BJ (cell line): ENCODE data around the gene LZTFL1. TPM values are rescaled to one million over a fixed set of nuclear protein-coding genes. Genes with fewer than 3 reads are reported as not detected.

Source experiments
- CTCF ChIA-PET: fragments of 350-600 bp; formaldehyde crosslinking; extraction: SDS; loops from one replicate; lab custom pipeline; 2021; ENCODE audit warnings: antibody characterized with exemption, inconsistent platforms; lab: Yijun Ruan, JAX
- POLR2A ChIA-PET: fragments of 300-600 bp; sonication (Branson Sonifier 250); formaldehyde crosslinking; extraction: SDS; loops from one replicate; lab custom pipeline; 2021; ENCODE audit warnings: antibody characterized with exemption; lab: Charles Lee
- DNase-seq: peaks from one replicate; pipeline ENCODE4 v3.0.0-alpha.2; 2011; ENCODE audit warnings: low read depth
- H3K27me3 ChIP-seq: 2 replicates; pipeline ENCODE4 v1.6.0; 2011; ENCODE audit warnings: low read length; ENCODE audit not compliant: control insufficient read depth, insufficient read depth
- H3K36me3 ChIP-seq: 2 replicates; pipeline ENCODE4 v1.5.1; 2011; ENCODE audit warnings: low read length; ENCODE audit not compliant: control insufficient read depth, insufficient read depth
- H3K4me3 ChIP-seq: 2 replicates; pipeline ENCODE4 v1.5.1; 2011; ENCODE audit warnings: low read depth, mild to moderate bottlenecking, control low read depth, low read length
- polyA plus RNA-seq: library from polyadenylated mRNA; depleted of rRNA; stranded (reverse); fragments of >200 nt; gene quantifications from 2 replicates; pipeline ENCODE4 v1.2.3, GENCODE V29; 2011
- TF ChIP-seq, protein P1 (sequence below): IDR thresholded peaks from 2 replicates; pipeline ENCODE4 v1.5.1; 2011; ENCODE audit warnings: low read depth, mild to moderate bottlenecking, control low read depth, inconsistent platforms, low read length, moderate library complexity; ENCODE audit not compliant: insufficient read depth

Gene LZTFL1
- polyA plus RNA-seq, 1 experiment, result 12.9 TPM

DNA sequence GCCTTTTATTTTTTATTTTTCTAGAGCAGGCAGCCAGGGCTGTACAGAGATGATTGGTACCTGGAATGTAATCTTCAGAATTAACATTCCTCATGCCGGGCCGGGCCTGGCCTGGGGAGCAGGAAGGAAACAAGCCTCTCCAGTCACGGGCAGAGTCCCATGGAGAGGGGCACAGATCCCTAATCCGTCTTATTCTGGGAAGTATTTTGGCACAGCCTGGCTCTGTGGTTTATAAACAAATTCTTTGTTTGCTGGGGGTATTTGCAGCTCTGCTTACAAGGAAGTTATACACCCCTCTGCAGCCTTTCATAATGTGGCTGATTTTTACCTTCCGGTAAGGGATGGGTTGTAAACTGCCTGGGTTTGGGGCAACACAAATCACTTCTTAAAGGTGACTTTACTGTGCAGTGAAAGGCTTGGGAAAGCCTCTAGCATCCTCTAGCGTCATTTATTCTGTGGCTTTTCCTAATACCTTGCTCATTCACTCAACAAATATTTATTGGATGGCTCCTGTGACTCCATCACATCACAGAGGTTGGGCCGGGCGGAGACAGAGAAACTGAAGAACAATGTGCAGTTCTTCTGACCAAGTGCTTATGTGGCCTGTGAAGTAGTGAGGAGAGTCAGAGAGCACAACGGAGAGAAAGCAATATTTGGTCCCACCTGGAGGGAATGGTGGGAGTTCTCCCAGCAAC, 48.3 kb downstream of the LZTFL1 start:
- TF ChIP-seq, protein P1, sequence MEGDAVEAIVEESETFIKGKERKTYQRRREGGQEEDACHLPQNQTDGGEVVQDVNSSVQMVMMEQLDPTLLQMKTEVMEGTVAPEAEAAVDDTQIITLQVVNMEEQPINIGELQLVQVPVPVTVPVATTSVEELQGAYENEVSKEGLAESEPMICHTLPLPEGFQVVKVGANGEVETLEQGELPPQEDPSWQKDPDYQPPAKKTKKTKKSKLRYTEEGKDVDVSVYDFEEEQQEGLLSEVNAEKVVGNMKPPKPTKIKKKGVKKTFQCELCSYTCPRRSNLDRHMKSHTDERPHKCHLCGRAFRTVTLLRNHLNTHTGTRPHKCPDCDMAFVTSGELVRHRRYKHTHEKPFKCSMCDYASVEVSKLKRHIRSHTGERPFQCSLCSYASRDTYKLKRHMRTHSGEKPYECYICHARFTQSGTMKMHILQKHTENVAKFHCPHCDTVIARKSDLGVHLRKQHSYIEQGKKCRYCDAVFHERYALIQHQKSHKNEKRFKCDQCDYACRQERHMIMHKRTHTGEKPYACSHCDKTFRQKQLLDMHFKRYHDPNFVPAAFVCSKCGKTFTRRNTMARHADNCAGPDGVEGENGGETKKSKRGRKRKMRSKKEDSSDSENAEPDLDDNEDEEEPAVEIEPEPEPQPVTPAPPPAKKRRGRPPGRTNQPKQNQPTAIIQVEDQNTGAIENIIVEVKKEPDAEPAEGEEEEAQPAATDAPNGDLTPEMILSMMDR, result no peak
- no peaks in the 10 kb centered on the region for H3K36me3 ChIP-seq
- DNase-seq, result no peak
- ChIA-PET CTCF (interaction anchor here (1.2 kb wide), 1 partner anchor 12 kb away, joined by 3 read pairs; no protein-coding TSS in a partner anchor), POLR2A (no interaction called here)
- no peak overlapping the region for H3K4me3 ChIP-seq
- H3K27me3 ChIP-seq, result peaks cover 53% of the 10 kb centered on the region

DNA sequence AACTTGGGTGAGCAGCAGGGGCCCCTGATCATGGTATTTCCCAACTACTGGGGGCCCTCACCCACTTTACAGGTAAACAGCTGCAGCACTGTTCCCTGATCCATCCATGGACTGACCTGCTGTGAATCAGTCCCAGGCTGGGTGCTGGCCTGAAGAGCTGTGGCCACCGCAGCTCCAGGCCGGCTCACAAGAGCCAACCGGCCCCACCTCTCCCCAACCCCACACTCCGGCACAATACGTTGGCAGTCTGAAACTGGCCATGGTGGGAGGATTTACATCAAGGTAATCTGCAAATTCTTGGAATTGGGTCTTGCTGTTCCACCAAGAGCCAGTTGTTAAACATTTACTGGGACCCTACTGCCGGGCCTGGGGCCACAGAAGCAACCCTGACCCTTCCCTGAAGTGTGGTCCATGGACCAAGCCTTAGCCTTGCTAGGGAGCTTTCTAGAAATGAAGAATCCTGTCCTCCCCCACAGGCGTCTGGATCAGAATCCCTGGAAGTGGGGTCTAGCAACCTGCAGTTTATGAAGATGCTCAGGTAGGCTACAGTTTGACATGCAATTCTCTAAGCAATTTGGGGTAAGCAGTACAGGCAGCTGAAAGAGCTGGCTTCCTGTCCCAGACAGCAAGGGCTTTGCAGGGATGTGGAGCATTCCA, 49.3 kb downstream of the LZTFL1 start:
- no peak overlapping the region for H3K4me3 ChIP-seq
- CTCF ChIA-PET, result interaction anchor here (1.2 kb wide), 1 partner anchor 13 kb away, joined by 3 read pairs; no protein-coding TSS in a partner anchor
- POLR2A ChIA-PET, result no interaction called here
- H3K36me3 ChIP-seq, result no peaks in the 10 kb centered on the region
- no peak for DNase-seq
- TF ChIP-seq, protein P1, result no peak
- H3K27me3 ChIP-seq, result peaks cover 46% of the 10 kb centered on the region

DNA sequence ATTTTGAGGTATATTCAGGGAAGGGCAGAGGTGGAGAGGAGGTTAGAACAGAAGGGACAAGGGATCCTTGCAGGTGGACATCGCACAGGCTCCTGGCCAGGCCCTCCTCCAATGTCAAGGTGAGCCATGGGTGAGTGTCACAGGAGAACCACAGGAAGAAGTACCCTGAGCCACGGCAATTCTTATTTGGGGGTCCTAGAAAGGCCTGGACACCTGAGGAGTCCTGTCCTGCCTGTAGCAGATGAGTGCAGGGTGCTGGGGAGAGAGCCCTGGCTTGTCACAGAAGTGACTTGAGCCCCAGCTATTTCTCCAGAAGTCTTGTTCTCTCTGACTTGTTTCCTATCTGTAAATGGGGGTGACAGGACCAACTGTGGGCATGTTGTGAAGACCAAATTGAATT, 49.9 kb downstream of the LZTFL1 start:
- DNase-seq, result no peak
- Histone ChIP-seq H3K4me3 (no peak overlapping the region), H3K36me3 (no peaks in the 10 kb centered on the region), H3K27me3 (peaks cover 43% of the 10 kb centered on the region)
- TF ChIP-seq, protein P1, result no peak
- ChIA-PET CTCF (interaction anchor here (1.1 kb wide), 1 partner anchor 10 kb away, joined by 3 read pairs; no protein-coding TSS in a partner anchor), POLR2A (no interaction called here)

DNA sequence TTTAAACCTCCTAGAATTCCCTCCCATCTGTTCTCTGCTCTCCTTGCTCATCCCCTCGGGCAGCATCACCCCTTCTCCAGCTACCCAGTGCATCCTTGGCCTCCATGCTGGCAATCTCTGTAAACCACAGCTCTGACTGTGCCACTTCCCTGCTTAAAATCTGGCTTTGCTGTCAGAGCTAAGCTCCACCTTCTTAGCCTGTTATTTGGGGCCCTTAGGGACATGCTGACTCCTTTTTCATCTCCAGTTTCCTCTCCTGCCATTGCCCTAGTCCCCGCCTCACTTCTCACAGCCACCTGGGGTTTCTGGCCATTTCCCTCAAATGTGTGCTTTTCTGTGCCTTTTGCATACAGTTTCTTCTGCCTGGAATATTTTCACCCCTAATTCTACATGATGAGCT, 51.3 kb downstream of the LZTFL1 start:
- Histone ChIP-seq H3K4me3 (no peak overlapping the region), H3K36me3 (no peaks in the 10 kb centered on the region), H3K27me3 (peaks cover 35% of the 10 kb centered on the region)
- CTCF ChIA-PET, result interaction anchor here (1.0 kb wide), 1 partner anchor 139 kb away, joined by 3 read pairs; no protein-coding TSS in a partner anchor
- no peak for DNase-seq
- POLR2A ChIA-PET, result no interaction called here
- TF ChIP-seq, protein P1, result no peak

DNA sequence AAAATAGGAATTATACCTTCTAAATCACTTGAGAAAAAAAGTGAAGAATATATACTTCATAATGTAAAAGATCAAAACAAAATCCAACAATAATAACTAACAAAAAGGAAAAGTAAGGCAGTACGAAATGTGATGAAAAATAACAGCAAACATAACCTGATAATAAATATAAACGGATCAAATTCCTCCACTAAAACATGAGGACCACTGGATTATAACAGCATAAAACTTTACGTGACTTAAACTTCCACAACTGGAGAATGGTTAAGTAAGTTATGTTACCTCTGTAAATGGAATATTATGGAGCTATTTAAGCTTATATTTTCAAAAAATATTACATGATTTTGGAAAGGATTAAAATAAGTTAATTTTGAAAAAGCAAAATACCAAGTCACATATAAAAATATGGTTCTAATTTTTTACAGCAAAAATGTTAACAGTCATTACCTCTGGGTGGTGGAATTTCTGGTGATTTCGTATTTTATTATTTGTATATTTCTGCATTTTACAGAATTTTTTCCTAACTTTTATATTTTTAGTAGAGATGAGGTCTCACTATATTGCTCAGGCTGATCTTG, 52.6 kb downstream of the LZTFL1 start:
- Histone ChIP-seq H3K4me3 (no peak overlapping the region), H3K36me3 (no peaks in the 10 kb centered on the region), H3K27me3 (peaks cover 26% of the 10 kb centered on the region)
- TF ChIP-seq, protein P1, result no peak
- DNase-seq, result no peak
- POLR2A ChIA-PET, result no interaction called here
- CTCF ChIA-PET, result interaction anchor here (0.6 to 1.1 kb wide), 3 partner anchors 10 to 589 kb away, joined by 3 to 4 read pairs (median 3); no protein-coding TSS in a partner anchor
